NCI-H128 (cell line): ENCODE measurements around the gene DIABLO.

ENCODE experiments used
- DNase-seq: peaks from one replicate; lab custom pipeline; 2025; ENCODE audit not compliant: unreplicated experiment; lab: John Stamatoyannopoulos, UW

The DIABLO gene

GRCh38 chr12:122159882-122160281, 66.0 kb downstream of the DIABLO start:
- no peak for DNase-seq

GRCh38 chr12:122158700-122159285, 67.1 kb downstream of the DIABLO start:
- no peak for DNase-seq
